IPS DF 4.7 (cell line): ENCODE results near the gene CYP11A1.
A peak's percentile ranks its signal among the peaks of the same experiment; 100 is the strongest.

Experiments used
- DNase-seq: peaks from one replicate; pipeline ENCODE4 v3.0.0-alpha.2; 2013; ENCODE audit warnings: low spot score; ENCODE audit errors: extremely low read depth

The CYP11A1 gene

GRCh38 chr15:74303741-74304309, 63.6 kb downstream of the CYP11A1 start:
- no peak for DNase-seq

GRCh38 chr15:74302821-74303359, 64.6 kb downstream of the CYP11A1 start:
- DNase-seq = no peak

- no peak for DNase-seq
These were observed 65.7 kb downstream of the CYP11A1 start for GRCh38 chr15:74301583-74302361.

- DNase-seq = no peak
These were observed 67.2 kb downstream of the CYP11A1 start for GRCh38 chr15:74300057-74300795.

GRCh38 chr15:74297887-74298286, 69.6 kb downstream of the CYP11A1 start:
- no peak for DNase-seq

GRCh38 chr15:74295800-74296199, 71.6 kb downstream of the CYP11A1 start:
- no peak for DNase-seq

- DNase-seq = no peak
These were observed 73.4 kb downstream of the CYP11A1 start for GRCh38 chr15:74294010-74294409.

GRCh38 chr15:74293021-74293810, 74.2 kb downstream of the CYP11A1 start:
- DNase-seq = no peak

- peak; percentile 88 for DNase-seq
These were observed 76.1 kb downstream of the CYP11A1 start for GRCh38 chr15:74291101-74292071.

GRCh38 chr15:74290645-74291044, 76.8 kb downstream of the CYP11A1 start:
- DNase-seq = no peak

- no peak for DNase-seq
These were observed 77.8 kb downstream of the CYP11A1 start for GRCh38 chr15:74289671-74290070.
